CD4-positive, alpha-beta memory T cell (primary cell): ENCODE results near the gene PVALB. TPM values are rescaled to one million over a fixed set of nuclear protein-coding genes. Genes with fewer than 3 reads are reported as not detected.
A peak's percentile ranks its signal among the peaks of the same experiment; 100 is the strongest.

Source experiments
- CTCF ChIA-PET: fragments of 350-600 bp; sonication (Branson Sonifier 250); formaldehyde crosslinking; loops from one replicate; lab custom pipeline; 2021; ENCODE audit warnings: inconsistent platforms; ENCODE audit not compliant: partially characterized antibody; lab: Charles Lee
- POLR2A ChIA-PET: fragments of 350-600 bp; sonication (Branson Sonifier 250); formaldehyde crosslinking; loops from one replicate; lab custom pipeline; 2021; ENCODE audit not compliant: partially characterized antibody; lab: Charles Lee
- DNase-seq, 5 donors: peaks; one replicate each; pipeline versions ENCODE4 v3.0.0 to v3.0.0-alpha.2; 2020 to 2022; ENCODE audit warnings: mixed read lengths in 1 of 5
- H3K27ac ChIP-seq: one replicate; pipeline ENCODE4 v1.7.0; 2013; ENCODE audit warnings: low read depth, low read length
- H3K27me3 ChIP-seq: 2 replicates; pipeline ENCODE4 v1.7.0; 2013; ENCODE audit warnings: mild to moderate bottlenecking, low read length, moderate library complexity; ENCODE audit not compliant: insufficient read depth
- H3K36me3 ChIP-seq: 2 replicates; pipeline ENCODE4 v1.7.0; 2013; ENCODE audit warnings: mild to moderate bottlenecking, low read length, moderate library complexity; ENCODE audit not compliant: insufficient read depth
- H3K4me1 ChIP-seq: 2 replicates; pipeline ENCODE4 v1.7.0; 2013; ENCODE audit warnings: mild to moderate bottlenecking, low read length, moderate library complexity; ENCODE audit not compliant: insufficient read depth
- H3K4me3 ChIP-seq, 2 donors: one replicate each; pipeline ENCODE4 v1.7.0; 2013; ENCODE audit warnings: low read length in 2 of 2, mild to moderate bottlenecking in 1 of 2
- H3K9me3 ChIP-seq, 2 donors: one replicate each; pipeline ENCODE4 v1.7.0; 2013; ENCODE audit warnings: low read length in 2 of 2, control low read depth in 1 of 2; ENCODE audit not compliant: control insufficient read depth in 1 of 2
- H3K27ac Mint-ChIP-seq, 7 donors: one replicate each; pipeline ENCODE4 v1.8.0; 2020 to 2021; ENCODE audit warnings: mixed read lengths in 7 of 7, mild to moderate bottlenecking in 6 of 7, inconsistent platforms in 3 of 7, moderate library complexity in 3 of 7
- H3K27me3 Mint-ChIP-seq, 2 donors: one replicate each; pipeline ENCODE4 v1.8.0; 2020 to 2021; ENCODE audit warnings: mixed read lengths in 2 of 2
- H3K36me3 Mint-ChIP-seq, 2 donors: one replicate each; pipeline ENCODE4 v1.8.0; 2020 to 2021; ENCODE audit warnings: mixed read lengths in 2 of 2, inconsistent platforms in 1 of 2, mild to moderate bottlenecking in 1 of 2
- H3K4me1 Mint-ChIP-seq, 4 donors: one replicate each; pipeline ENCODE4 v1.8.0; 2020 to 2021; ENCODE audit warnings: mixed read lengths in 4 of 4, mild to moderate bottlenecking in 1 of 4
- H3K4me3 Mint-ChIP-seq, 8 donors: one replicate each; pipeline ENCODE4 v1.8.0; 2020 to 2021; ENCODE audit warnings: mixed read lengths in 8 of 8, mild to moderate bottlenecking in 7 of 8, moderate library complexity in 6 of 8, inconsistent platforms in 3 of 8
- H3K9me3 Mint-ChIP-seq, 8 donors: one replicate each; pipeline ENCODE4 v1.8.0; 2020 to 2021; ENCODE audit warnings: mixed read lengths in 8 of 8, mild to moderate bottlenecking in 5 of 8, inconsistent platforms in 3 of 8, moderate library complexity in 1 of 8
- intact Hi-C: fragments of 100-400 bp; cut with micrococcal nuclease; formaldehyde crosslinking; loops from one replicate; pipeline ENCODE4 v1.15.1; 2023
- polyA plus RNA-seq, 2 donors: library from polyadenylated mRNA; unstranded; fragments of 300-500 nt; fragmentation: Illumina TruSeq; gene quantifications; one replicate each; pipeline ENCODE4 v1.2.3, GENCODE V29; 2021
- total RNA-seq, 2 experiments: library from RNA; stranded (reverse); gene quantifications; one replicate each; pipeline ENCODE4 v1.2.3, GENCODE V29; 2021

Gene PVALB
- total and polyA plus RNA-seq, 4 experiments from 2014 or later = not detected

GRCh38 chr22:36824655-36825054 is 7.8 kb upstream of the PVALB start:
- no peak for DNase-seq
- peaks cover 5% of the 10 kb centered on the region for H3K4me1 ChIP-seq
- H3K36me3 ChIP-seq = no peaks in the 10 kb centered on the region
- no peak overlapping the region for H3K4me3 ChIP-seq
- Mint-ChIP-seq H3K4me3 (no peak overlapping the region), H3K27ac (peak overlapping the region in 1 of 7 donors; percentile 38), H3K4me1 (peaks cover 6 to 13% (median 9%) of the 10 kb centered on the region in 4 donors), H3K9me3 (no peaks in the 10 kb centered on the region), H3K27me3 (peaks cover 25 to 26% of the 10 kb centered on the region in 2 donors), H3K36me3 (no peaks in the 10 kb centered on the region)
- CTCF ChIA-PET = no interaction called here
- H3K27ac ChIP-seq = no peak overlapping the region
- POLR2A ChIA-PET = no interaction called here
- intact Hi-C loops = no loop called here
- peaks cover 2% of the 10 kb centered on the region for H3K27me3 ChIP-seq
- no peaks in the 10 kb centered on the region for H3K9me3 ChIP-seq

DNA sequence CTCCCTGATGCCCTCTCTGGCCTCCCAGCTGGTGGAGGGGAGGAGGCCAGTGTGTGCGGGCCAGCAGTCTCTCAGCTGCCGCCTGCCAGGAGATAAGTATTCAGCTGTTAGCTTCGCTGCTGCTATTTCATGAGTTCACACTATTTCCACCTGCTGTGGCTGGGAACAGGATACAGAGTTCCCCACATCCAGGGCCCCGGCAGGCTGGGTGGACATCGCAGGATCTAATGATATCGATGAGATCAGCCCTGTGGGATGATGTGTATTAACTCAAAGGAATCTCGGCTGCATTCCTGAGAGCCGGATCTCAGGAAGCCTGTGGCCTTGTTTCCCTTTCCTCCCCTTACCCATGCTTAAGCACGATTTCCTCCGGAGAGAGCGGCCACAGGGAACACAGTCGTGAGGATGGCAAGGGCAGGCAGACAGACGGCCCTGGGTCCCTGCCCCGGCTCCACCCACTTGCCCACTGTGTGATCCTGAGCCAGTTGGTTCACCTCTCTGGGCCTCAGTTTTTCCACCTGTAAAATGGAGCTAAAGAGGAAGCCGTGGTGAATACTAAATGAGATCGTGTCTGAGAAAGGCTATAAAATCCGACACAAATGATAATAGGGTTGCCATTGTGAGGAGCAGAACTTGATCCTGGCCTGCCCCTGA is 6.5 kb upstream of the PVALB start:
- POLR2A ChIA-PET = no interaction called here
- Mint-ChIP-seq H3K4me3 (no peak overlapping the region), H3K9me3 (no peaks in the 10 kb centered on the region), H3K4me1 (peaks cover 0 to 1% (median 0%) of the 10 kb centered on the region in 4 donors), H3K36me3 (no peaks in the 10 kb centered on the region), H3K27me3 (peaks cover 29 to 32% of the 10 kb centered on the region in 2 donors), H3K27ac (no peak overlapping the region)
- no peaks in the 10 kb centered on the region for H3K4me1 ChIP-seq
- no peaks in the 10 kb centered on the region for H3K36me3 ChIP-seq
- H3K9me3 ChIP-seq = no peaks in the 10 kb centered on the region
- CTCF ChIA-PET = no interaction called here
- H3K4me3 ChIP-seq = no peak overlapping the region
- intact Hi-C loops = no loop called here
- H3K27ac ChIP-seq = no peak overlapping the region
- H3K27me3 ChIP-seq = peaks cover 6% of the 10 kb centered on the region
- DNase-seq = no peak

GRCh38 chr22:36822581-36822980 is 5.7 kb upstream of the PVALB start:
- Mint-ChIP-seq H3K9me3 (no peaks in the 10 kb centered on the region), H3K4me3 (no peak overlapping the region), H3K4me1 (peaks cover 0 to 7% (median 3%) of the 10 kb centered on the region in 4 donors), H3K36me3 (no peaks in the 10 kb centered on the region), H3K27me3 (peaks cover 36 to 37% of the 10 kb centered on the region in 2 donors), H3K27ac (no peak overlapping the region)
- H3K36me3 ChIP-seq = no peaks in the 10 kb centered on the region
- ChIA-PET CTCF (no interaction called here), POLR2A (no interaction called here)
- H3K27me3 ChIP-seq = peaks cover 12% of the 10 kb centered on the region
- intact Hi-C loops = no loop called here
- H3K4me3 ChIP-seq = no peak overlapping the region
- no peak for DNase-seq
- no peaks in the 10 kb centered on the region for H3K4me1 ChIP-seq
- no peak overlapping the region for H3K27ac ChIP-seq
- no peaks in the 10 kb centered on the region for H3K9me3 ChIP-seq

- H3K4me3 ChIP-seq = no peak overlapping the region
- peaks cover 33% of the 10 kb centered on the region for H3K27me3 ChIP-seq
- no peaks in the 10 kb centered on the region for H3K36me3 ChIP-seq
- peaks cover 0 to 11% (median 5%) of the 10 kb centered on the region in 4 donors for H3K4me1 Mint-ChIP-seq
- no peak overlapping the region for H3K27ac ChIP-seq
- peaks cover 14% of the 10 kb centered on the region for H3K4me1 ChIP-seq
- no peaks in the 10 kb centered on the region for H3K9me3 ChIP-seq
- ChIA-PET CTCF (no interaction called here), POLR2A (no interaction called here)
- no peak overlapping the region for H3K27ac Mint-ChIP-seq
- intact Hi-C loops = no loop called here
- H3K36me3 Mint-ChIP-seq = no peaks in the 10 kb centered on the region
- DNase-seq = no peak
- no peak overlapping the region for H3K4me3 Mint-ChIP-seq
- no peaks in the 10 kb centered on the region for H3K9me3 Mint-ChIP-seq
- peaks cover 46 to 50% of the 10 kb centered on the region in 2 donors for H3K27me3 Mint-ChIP-seq
Measured at GRCh38 chr22:36819112-36819511, 2.3 kb upstream of the PVALB start.

DNA sequence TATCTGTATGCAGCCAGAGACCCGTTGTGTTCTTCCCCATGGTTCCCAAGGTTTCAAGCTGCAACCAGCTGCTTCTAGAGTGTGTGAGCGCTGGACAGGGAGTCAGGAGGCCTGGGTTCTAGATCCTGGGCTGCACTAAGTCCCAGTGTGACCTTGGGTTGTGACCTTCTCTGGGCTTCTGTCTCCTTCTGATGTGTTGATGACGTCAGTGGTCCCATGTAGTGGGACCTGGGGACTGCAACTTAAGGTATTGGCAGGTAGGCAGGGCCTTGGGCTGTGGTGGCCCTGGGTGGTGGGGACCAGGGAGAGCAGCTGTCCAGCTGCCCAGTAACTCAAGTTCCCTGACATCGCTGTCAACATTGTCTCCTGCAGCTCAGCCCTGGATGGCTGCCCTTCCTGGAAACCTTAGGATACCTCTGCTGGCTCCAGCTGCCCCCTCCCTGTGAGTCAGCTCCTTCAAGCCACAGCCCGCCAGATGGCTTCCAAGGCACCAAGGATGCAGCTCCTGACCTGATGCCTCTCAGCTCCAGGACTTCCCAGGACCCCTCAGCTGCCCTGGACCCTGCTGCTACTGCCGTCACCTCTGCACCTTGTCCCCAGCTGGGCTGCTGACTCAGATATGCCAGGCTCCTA is 1.3 kb upstream of the PVALB start:
- H3K27ac Mint-ChIP-seq = no peak overlapping the region
- no peak overlapping the region for H3K4me3 Mint-ChIP-seq
- no peaks in the 10 kb centered on the region for H3K9me3 Mint-ChIP-seq
- Histone ChIP-seq H3K27ac (no peak overlapping the region), H3K27me3 (peaks cover 33% of the 10 kb centered on the region), H3K4me1 (peaks cover 14% of the 10 kb centered on the region), H3K36me3 (no peaks in the 10 kb centered on the region), H3K4me3 (no peak overlapping the region), H3K9me3 (no peaks in the 10 kb centered on the region)
- peaks cover 51 to 58% of the 10 kb centered on the region in 2 donors for H3K27me3 Mint-ChIP-seq
- ChIA-PET CTCF (interaction anchor here (0.5 kb wide), 1 partner anchor 54 kb away, joined by 3 read pairs; no protein-coding TSS in a partner anchor), POLR2A (no interaction called here)
- DNase-seq = no peak
- intact Hi-C loops = no loop called here
- H3K36me3 Mint-ChIP-seq = no peaks in the 10 kb centered on the region
- peaks cover 0 to 11% (median 5%) of the 10 kb centered on the region in 4 donors for H3K4me1 Mint-ChIP-seq

DNA sequence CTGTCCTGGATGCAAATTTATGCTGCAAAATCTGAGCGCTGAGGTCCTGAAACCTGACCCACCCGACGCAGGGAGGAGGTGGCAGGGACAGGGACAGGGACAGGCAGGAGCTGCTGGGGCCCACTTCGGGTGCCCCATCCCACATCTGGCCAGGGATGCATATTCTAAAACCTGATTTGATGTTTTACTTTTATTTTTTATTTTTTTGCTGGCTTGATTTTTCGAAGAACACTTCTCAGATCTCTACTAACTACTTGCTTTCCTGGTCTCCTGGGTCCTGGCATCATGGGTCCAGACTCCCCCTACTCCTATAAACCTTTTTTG is 652 bp upstream of the PVALB start:
- CTCF ChIA-PET = no interaction called here
- Mint-ChIP-seq H3K27me3 (peaks cover 55% of the 10 kb centered on the region in 2 donors), H3K4me3 (peak overlapping the region in 4 of 8 donors; percentile 24 to 62 (median 42)), H3K9me3 (no peaks in the 10 kb centered on the region), H3K4me1 (peaks cover 0 to 11% (median 5%) of the 10 kb centered on the region in 4 donors), H3K27ac (no peak overlapping the region), H3K36me3 (no peaks in the 10 kb centered on the region)
- H3K4me3 ChIP-seq = no peak overlapping the region
- intact Hi-C loops = no loop called here
- H3K4me1 ChIP-seq = peaks cover 14% of the 10 kb centered on the region
- POLR2A ChIA-PET = no interaction called here
- H3K27ac ChIP-seq = no peak overlapping the region
- peaks cover 33% of the 10 kb centered on the region for H3K27me3 ChIP-seq
- no peaks in the 10 kb centered on the region for H3K9me3 ChIP-seq
- DNase-seq = no peak
- H3K36me3 ChIP-seq = no peaks in the 10 kb centered on the region

DNA sequence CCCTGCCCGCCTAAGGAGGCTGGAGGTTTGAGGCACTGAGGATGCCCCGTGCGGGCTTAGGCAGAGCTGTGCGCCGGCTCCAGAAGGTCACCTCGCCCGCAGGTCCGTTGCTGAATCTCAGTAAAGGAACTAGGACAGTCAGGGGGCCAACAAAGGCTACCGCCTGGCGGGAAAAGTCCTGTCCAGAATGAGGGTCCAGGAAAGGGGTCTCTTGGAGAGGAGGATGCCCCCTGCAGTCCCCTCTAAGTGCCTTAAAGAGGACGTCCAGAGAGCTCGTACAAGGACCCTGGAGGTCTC is 548 bp downstream of the PVALB start:
- Histone ChIP-seq H3K4me1 (peaks cover 14% of the 10 kb centered on the region), H3K4me3 (no peak overlapping the region), H3K27me3 (peaks cover 33% of the 10 kb centered on the region), H3K9me3 (no peaks in the 10 kb centered on the region), H3K36me3 (no peaks in the 10 kb centered on the region), H3K27ac (no peak overlapping the region)
- Mint-ChIP-seq H3K27ac (no peak overlapping the region), H3K4me1 (peaks cover 0 to 11% (median 5%) of the 10 kb centered on the region in 4 donors), H3K9me3 (no peaks in the 10 kb centered on the region), H3K36me3 (no peaks in the 10 kb centered on the region), H3K4me3 (peak overlapping the region in 2 of 8 donors; percentile 23 to 25), H3K27me3 (peaks cover 50 to 57% of the 10 kb centered on the region in 2 donors)
- POLR2A ChIA-PET = no interaction called here
- intact Hi-C loops = no loop called here
- DNase-seq = no peak
- CTCF ChIA-PET = no interaction called here
